Trophoblast cell (in vitro differentiated cells and primary cell): ENCODE data around the gene MTHFD1L.

Experiments used
- DNase-seq, 2 donors: peaks; one replicate each; pipeline ENCODE4 v3.0.0-alpha.2; 2016
- H2AFZ ChIP-seq: 2 replicates; pipeline ENCODE4 v1.6.1; 2013; ENCODE audit warnings: low read length, moderate library complexity, mild to moderate bottlenecking; ENCODE audit not compliant: insufficient read depth, poor library complexity
- H2AK5ac ChIP-seq: 2 replicates; pipeline ENCODE4 v1.6.1; 2013; ENCODE audit warnings: mild to moderate bottlenecking, low read length
- H2BK120ac ChIP-seq: 2 replicates; pipeline ENCODE4 v1.6.1; 2013; ENCODE audit warnings: low read length, mild to moderate bottlenecking, moderate library complexity; ENCODE audit not compliant: insufficient read depth, poor library complexity
- H2BK12ac ChIP-seq: 2 replicates; pipeline ENCODE4 v1.6.1; 2013; ENCODE audit warnings: mild to moderate bottlenecking, low read length, moderate library complexity
- H2BK5ac ChIP-seq: 2 replicates; pipeline ENCODE4 v1.6.1; 2013; ENCODE audit warnings: low read length, low read depth, moderate library complexity, mild to moderate bottlenecking; ENCODE audit not compliant: poor library complexity
- H3K14ac ChIP-seq: 2 replicates; pipeline ENCODE4 v1.6.1; 2013; ENCODE audit warnings: mild to moderate bottlenecking, low read length
- H3K18ac ChIP-seq: 2 replicates; pipeline ENCODE4 v1.6.1; 2013; ENCODE audit warnings: mild to moderate bottlenecking, low read length
- H3K23ac ChIP-seq: 2 replicates; pipeline ENCODE4 v1.6.1; 2013; ENCODE audit warnings: low read length
- H3K27ac ChIP-seq: 2 replicates; pipeline ENCODE4 v1.5.1; 2013; ENCODE audit warnings: low read depth, mild to moderate bottlenecking, inconsistent platforms, low read length, moderate library complexity
- H3K27me3 ChIP-seq: 2 replicates; pipeline ENCODE4 v1.6.1; 2013; ENCODE audit warnings: inconsistent platforms, mild to moderate bottlenecking, low read length, moderate library complexity; ENCODE audit not compliant: insufficient read depth
- H3K36me3 ChIP-seq, 2 experiments: 1 replicate in 1 of 2; 2 replicates in 1 of 2; pipeline ENCODE4 v1.6.1; 2013; ENCODE audit warnings: low read length in 2 of 2, mild to moderate bottlenecking in 2 of 2, moderate library complexity in 1 of 2; ENCODE audit not compliant: insufficient read depth in 2 of 2, control insufficient read depth in 1 of 2
- H3K4ac ChIP-seq: 2 replicates; pipeline ENCODE4 v1.6.1; 2013; ENCODE audit warnings: low read depth, mild to moderate bottlenecking, low read length, moderate library complexity
- H3K4me1 ChIP-seq, 2 experiments: 1 replicate in 1 of 2; 2 replicates in 1 of 2; pipeline ENCODE4 v1.6.1; 2013; ENCODE audit warnings: low read length in 2 of 2, mild to moderate bottlenecking in 2 of 2, moderate library complexity in 1 of 2; ENCODE audit not compliant: insufficient read depth in 2 of 2, control insufficient read depth in 1 of 2
- H3K4me2 ChIP-seq: 2 replicates; pipeline ENCODE4 v1.6.1; 2013; ENCODE audit warnings: inconsistent platforms, mild to moderate bottlenecking, low read length, moderate library complexity
- H3K4me3 ChIP-seq: 2 replicates; pipeline ENCODE4 v1.5.1; 2013; ENCODE audit warnings: mild to moderate bottlenecking, low read depth, low read length, inconsistent platforms
- H3K79me1 ChIP-seq: one replicate; pipeline ENCODE4 v1.6.1; 2013; ENCODE audit warnings: low read length
- H3K79me2 ChIP-seq: 2 replicates; pipeline ENCODE4 v1.6.1; 2013; ENCODE audit warnings: low read length, mild to moderate bottlenecking; ENCODE audit not compliant: control insufficient read depth, insufficient read depth, poor library complexity
- H3K9ac ChIP-seq: 2 replicates; pipeline ENCODE4 v1.6.1; 2013; ENCODE audit warnings: mild to moderate bottlenecking, low read length
- H3K9me3 ChIP-seq: 2 replicates; pipeline ENCODE4 v1.6.1; 2013; ENCODE audit warnings: low read depth, mild to moderate bottlenecking, control low read depth, inconsistent platforms, low read length; ENCODE audit not compliant: insufficient read depth
- H4K12ac ChIP-seq: 2 replicates; pipeline ENCODE4 v1.6.1; 2013; ENCODE audit warnings: low read depth, mild to moderate bottlenecking, low read length, moderate library complexity
- H4K8ac ChIP-seq: 2 replicates; pipeline ENCODE4 v1.6.1; 2013; ENCODE audit warnings: low read depth, mild to moderate bottlenecking, low read length, moderate library complexity
- H4K91ac ChIP-seq: one replicate; pipeline ENCODE4 v1.6.1; 2013; ENCODE audit warnings: low read depth, mild to moderate bottlenecking, low read length, moderate library complexity
- WGBS: extraction: QIAGEN DNeasy Blood & Tissue Kit; methylation state at CpG from one replicate; pipeline ENCODE4 v1.1.7; 2013; ENCODE audit warnings: missing lambda C conversion rate; ENCODE audit not compliant: insufficient read length, insufficient coverage; ENCODE audit errors: extremely low coverage; 5-methylcytosine and 5-hydroxymethylcytosine counted together

MTHFD1L gene

DNA sequence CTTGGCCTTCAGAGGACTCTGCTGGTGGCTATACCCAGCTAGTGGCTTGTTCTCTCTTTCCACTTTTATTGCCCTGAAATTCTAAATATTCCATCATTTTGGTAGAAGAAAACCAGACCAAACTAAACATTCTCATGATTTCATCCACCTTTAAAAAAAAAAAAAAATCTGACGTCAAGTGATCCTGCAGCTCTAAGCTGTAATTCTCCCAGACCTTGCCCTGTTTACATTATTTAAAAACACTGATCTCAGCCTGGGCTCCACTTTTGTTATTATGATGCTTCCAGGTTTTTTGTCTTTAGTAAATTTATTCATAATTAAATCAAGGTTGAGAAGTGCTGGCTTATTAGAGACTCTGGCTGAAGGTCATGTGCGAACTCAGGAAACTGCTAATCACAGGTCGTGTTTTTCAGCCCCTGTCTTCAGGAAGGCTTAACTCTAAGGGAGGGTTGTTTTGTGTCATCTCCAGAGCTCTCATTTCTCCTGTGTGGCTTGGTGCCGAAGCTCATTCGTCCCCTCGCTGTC lies 114.4 kb downstream of the MTHFD1L start:
- Histone ChIP-seq H3K9ac (no peak overlapping the region), H3K4me2 (no peak overlapping the region), H2AK5ac (no peak overlapping the region), H3K27me3 (no peaks in the 10 kb centered on the region), H3K9me3 (no peaks in the 10 kb centered on the region), H2BK5ac (no peak overlapping the region), H2AFZ (no peak overlapping the region), H3K4me3 (no peak overlapping the region), H3K14ac (no peak overlapping the region), H3K36me3 (peaks cover 5 to 8% of the 10 kb centered on the region in 2 experiments), H2BK12ac (no peak overlapping the region), H3K79me2 (no peaks in the 10 kb centered on the region), H3K4ac (no peak overlapping the region), H3K27ac (no peak overlapping the region), H3K18ac (no peak overlapping the region), H3K79me1 (no peaks in the 10 kb centered on the region), H3K4me1 (no peaks in the 10 kb centered on the region), H4K12ac (no peak overlapping the region), H3K23ac (no peak overlapping the region), H4K91ac (no peak overlapping the region), H2BK120ac (no peak overlapping the region), H4K8ac (no peak overlapping the region)
- WGBS = no CpG with 5 or more reads among the region's 6 CpGs
- no peak for DNase-seq

DNA sequence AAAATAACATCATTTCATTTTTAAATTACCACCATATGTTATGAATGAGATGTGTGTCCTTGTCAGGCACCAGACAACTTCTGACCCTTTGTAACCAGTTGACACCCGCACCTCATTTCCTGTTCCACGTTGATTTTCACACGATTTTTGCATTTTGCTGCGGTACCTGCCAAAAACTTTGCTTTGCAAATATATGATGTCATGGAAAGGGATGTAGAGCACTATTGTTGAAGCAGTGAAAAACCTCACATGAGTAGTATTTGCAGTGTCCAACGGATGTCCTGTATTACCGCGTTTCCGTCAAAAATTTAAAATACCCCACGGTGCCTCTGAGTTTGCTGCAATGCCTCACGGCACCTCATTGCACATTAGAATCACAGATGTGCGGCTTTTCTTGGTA lies 115.6 kb downstream of the MTHFD1L start:
- Histone ChIP-seq H2BK120ac (no peak overlapping the region), H4K91ac (no peak overlapping the region), H4K8ac (no peak overlapping the region), H2AK5ac (no peak overlapping the region), H3K14ac (no peak overlapping the region), H3K4me1 (no peaks in the 10 kb centered on the region), H3K9me3 (no peaks in the 10 kb centered on the region), H4K12ac (no peak overlapping the region), H2AFZ (no peak overlapping the region), H2BK5ac (no peak overlapping the region), H3K23ac (no peak overlapping the region), H3K9ac (no peak overlapping the region), H3K18ac (no peak overlapping the region), H3K27me3 (no peaks in the 10 kb centered on the region), H3K4ac (no peak overlapping the region), H2BK12ac (no peak overlapping the region), H3K4me2 (no peak overlapping the region), H3K36me3 (peaks cover 5 to 6% of the 10 kb centered on the region in 2 experiments), H3K27ac (no peak overlapping the region), H3K79me1 (no peaks in the 10 kb centered on the region), H3K79me2 (no peaks in the 10 kb centered on the region), H3K4me3 (no peak overlapping the region)
- DNase-seq = no peak
- no CpG with 5 or more reads among the region's 11 CpGs for WGBS

DNA sequence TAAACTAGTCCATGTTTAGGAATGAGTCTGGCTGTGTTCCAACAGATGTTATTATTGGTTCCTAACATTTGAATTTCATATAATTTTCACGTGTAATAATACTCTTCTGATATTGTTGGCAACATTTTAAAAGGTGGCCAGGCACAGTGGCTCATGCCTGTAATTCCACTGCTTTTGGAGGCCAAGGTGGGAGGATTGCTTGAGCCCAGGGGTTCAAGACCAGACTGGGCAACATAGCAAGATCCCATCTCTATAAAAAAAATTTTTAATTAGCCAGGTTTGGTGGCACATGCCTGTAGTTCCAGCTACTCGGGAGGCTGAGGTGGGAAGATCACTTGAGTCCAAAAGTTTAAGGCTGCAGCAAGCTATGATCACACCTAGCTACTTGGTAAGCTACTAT lies 116.2 kb downstream of the MTHFD1L start:
- H3K79me1 ChIP-seq = no peaks in the 10 kb centered on the region
- H3K79me2 ChIP-seq = no peaks in the 10 kb centered on the region
- no peak overlapping the region for H3K4me2 ChIP-seq
- no peak overlapping the region for H3K23ac ChIP-seq
- H2AK5ac ChIP-seq = no peak overlapping the region
- H3K4me1 ChIP-seq = no peaks in the 10 kb centered on the region
- no peak overlapping the region for H2BK12ac ChIP-seq
- H3K9ac ChIP-seq = no peak overlapping the region
- H3K18ac ChIP-seq = no peak overlapping the region
- H4K8ac ChIP-seq = no peak overlapping the region
- no peaks in the 10 kb centered on the region for H3K9me3 ChIP-seq
- H4K91ac ChIP-seq = no peak overlapping the region
- H3K36me3 ChIP-seq = peaks cover 5 to 7% of the 10 kb centered on the region in 2 experiments
- no peak overlapping the region for H2AFZ ChIP-seq
- WGBS = no CpG with 5 or more reads among the region's 2 CpGs
- no peak overlapping the region for H4K12ac ChIP-seq
- H3K14ac ChIP-seq = no peak overlapping the region
- H3K27me3 ChIP-seq = no peaks in the 10 kb centered on the region
- no peak overlapping the region for H2BK120ac ChIP-seq
- DNase-seq = no peak
- no peak overlapping the region for H3K4ac ChIP-seq
- H3K4me3 ChIP-seq = no peak overlapping the region
- H3K27ac ChIP-seq = no peak overlapping the region
- H2BK5ac ChIP-seq = no peak overlapping the region

DNA sequence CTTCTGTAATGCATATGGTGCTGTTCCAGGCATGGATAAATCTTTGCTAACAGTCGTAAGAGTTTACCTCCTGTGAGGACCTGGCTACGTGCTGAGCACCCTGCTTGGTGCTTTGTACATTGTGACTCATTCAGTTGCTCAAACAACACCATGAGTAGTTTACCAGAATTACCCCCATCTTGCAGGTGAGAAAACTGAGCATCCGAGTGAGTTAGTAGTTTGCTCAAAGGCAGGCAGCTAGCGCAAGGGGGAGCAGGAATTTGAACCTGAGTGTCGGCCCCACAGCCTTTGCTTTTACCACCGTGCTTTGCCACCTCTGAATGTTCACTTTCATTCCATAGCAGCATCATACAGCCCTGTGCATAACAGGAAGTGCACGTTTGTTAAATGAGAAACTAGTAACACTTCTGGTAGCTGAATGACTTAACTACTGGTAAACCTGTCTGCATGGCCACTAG lies 121.9 kb downstream of the MTHFD1L start:
- Histone ChIP-seq H2AK5ac (no peak overlapping the region), H3K36me3 (peaks cover 7 to 11% of the 10 kb centered on the region in 2 experiments), H2AFZ (no peak overlapping the region), H4K8ac (no peak overlapping the region), H3K79me1 (no peaks in the 10 kb centered on the region), H4K91ac (no peak overlapping the region), H3K18ac (no peak overlapping the region), H3K4ac (no peak overlapping the region), H3K27me3 (no peaks in the 10 kb centered on the region), H3K9ac (no peak overlapping the region), H3K4me3 (no peak overlapping the region), H3K4me2 (no peak overlapping the region), H3K9me3 (no peaks in the 10 kb centered on the region), H4K12ac (no peak overlapping the region), H3K23ac (no peak overlapping the region), H3K27ac (no peak overlapping the region), H2BK120ac (no peak overlapping the region), H3K79me2 (no peaks in the 10 kb centered on the region), H3K14ac (no peak overlapping the region), H2BK5ac (no peak overlapping the region), H3K4me1 (no peaks in the 10 kb centered on the region), H2BK12ac (no peak overlapping the region)
- no CpG with 5 or more reads among the region's 7 CpGs for WGBS
- DNase-seq = peak; percentile 84 to 86
